WTC11 (cell line): ENCODE data around the gene MAPK14. TPM values are rescaled to one million over a fixed set of nuclear protein-coding genes. Genes with fewer than 3 reads are reported as not detected.
A peak's percentile ranks its signal among the peaks of the same experiment; 100 is the strongest.

Experiments
- ATAC-seq: fragments of 200-7000 bp; cut with Tn5 transposase; 2 replicates; pipeline ENCODE4 v1.10.0; 2021; ENCODE audit warnings: mild to moderate bottlenecking, moderate library complexity
- CTCF ChIA-PET: fragments of 300-600 bp; sonication (Branson Sonifier 250); formaldehyde crosslinking; loops from one replicate; lab custom pipeline; 2021; ENCODE audit warnings: antibody characterized with exemption; lab: Charles Lee
- POLR2A ChIA-PET: fragments of 350-600 bp; sonication (Branson Sonifier 250); formaldehyde crosslinking; loops from one replicate; lab custom pipeline; 2021; ENCODE audit warnings: antibody characterized with exemption; lab: Charles Lee
- DNase-seq: peaks from one replicate; pipeline ENCODE4 v3.0.0; 2021; ENCODE audit warnings: low spot score
- H3K27ac Mint-ChIP-seq: 2 replicates; pipeline ENCODE4 v1.8.0; 2021; ENCODE audit warnings: mixed read lengths
- H3K27me3 Mint-ChIP-seq: 2 replicates; pipeline ENCODE4 v1.8.0; 2021; ENCODE audit warnings: low read depth, mild to moderate bottlenecking, moderate library complexity, mixed read lengths
- H3K36me3 Mint-ChIP-seq: 2 replicates; pipeline ENCODE4 v1.8.0; 2021; ENCODE audit warnings: mixed read lengths
- H3K4me1 Mint-ChIP-seq: 2 replicates; pipeline ENCODE4 v1.8.0; 2022; ENCODE audit warnings: mixed read lengths
- H3K4me3 Mint-ChIP-seq: 2 replicates; pipeline ENCODE4 v1.8.0; 2021; ENCODE audit warnings: mild to moderate bottlenecking, moderate library complexity, mixed read lengths
- H3K9me3 Mint-ChIP-seq: 2 replicates; pipeline ENCODE4 v1.8.0; 2021; ENCODE audit warnings: mixed read lengths
- CDX4 ChIP-seq: fragments of 250-450 bp; sonication (Bioruptor Pico); IDR thresholded peaks from 2 replicates; pipeline ENCODE4 v1.9.0; 2021; ENCODE audit warnings: moderate library complexity, mild to moderate bottlenecking, inconsistent platforms, borderline replicate concordance
- ELF4 ChIP-seq: sonication (generic); formaldehyde crosslinking; IDR thresholded peaks from 2 replicates; pipeline ENCODE4 v1.8.1; 2022; ENCODE audit warnings: low read depth, mild to moderate bottlenecking, moderate library complexity, missing genetic modification reagents
- IRF1 ChIP-seq: sonication (generic); formaldehyde crosslinking; IDR thresholded peaks from 2 replicates; pipeline ENCODE4 v1.8.0; 2023; ENCODE audit warnings: missing genetic modification reagents
- IRF2 ChIP-seq: sonication (generic); formaldehyde crosslinking; IDR thresholded peaks from 2 replicates; pipeline ENCODE4 v1.8.0; 2022; ENCODE audit warnings: low read depth, missing genetic modification reagents, borderline replicate concordance
- JAZF1 ChIP-seq: fragments of 250-450 bp; sonication (Bioruptor Pico); IDR thresholded peaks from 2 replicates; pipeline ENCODE4 v1.9.0; 2021; ENCODE audit warnings: moderate library complexity, mild to moderate bottlenecking, inconsistent platforms
- JUN ChIP-seq: sonication (generic); formaldehyde crosslinking; IDR thresholded peaks from 2 replicates; pipeline ENCODE4 v1.8.0; 2023; ENCODE audit warnings: mild to moderate bottlenecking, missing genetic modification reagents
- NFE2L1 ChIP-seq: sonication (generic); formaldehyde crosslinking; IDR thresholded peaks from 2 replicates; pipeline ENCODE4 v1.8.1; 2023; ENCODE audit warnings: missing genetic modification reagents
- NR3C1 ChIP-seq: sonication (generic); formaldehyde crosslinking; conservative IDR thresholded peaks from 2 replicates; pipeline ENCODE4 v1.8.1; 2023; ENCODE audit warnings: low read depth, mild to moderate bottlenecking, missing genetic modification reagents
- USF2 ChIP-seq: sonication (generic); formaldehyde crosslinking; IDR thresholded peaks from 2 replicates; pipeline ENCODE4 v1.8.1; 2023; ENCODE audit warnings: mild to moderate bottlenecking, missing genetic modification reagents, moderate library complexity
- ZNF263 ChIP-seq: sonication (generic); formaldehyde crosslinking; IDR thresholded peaks from 2 replicates; pipeline ENCODE4 v1.8.1; 2022; ENCODE audit warnings: low read depth, mild to moderate bottlenecking, moderate library complexity, missing genetic modification reagents
- ZNF423 ChIP-seq: fragments of 250-450 bp; sonication (Bioruptor Pico); IDR thresholded peaks from 2 replicates; pipeline ENCODE4 v2.1.2; 2022; ENCODE audit warnings: mild to moderate bottlenecking, moderate library complexity
- total RNA-seq: library from RNA; stranded (reverse); gene quantifications from 3 replicates; pipeline ENCODE4 v1.2.3, GENCODE V29; 2021
- TF ChIP-seq, protein P1 (sequence below): sonication (generic); formaldehyde crosslinking; IDR thresholded peaks from 2 replicates; pipeline ENCODE4 v1.8.0; 2022; ENCODE audit warnings: mild to moderate bottlenecking, missing genetic modification reagents
- TF ChIP-seq, protein P2 (sequence below): sonication (generic); formaldehyde crosslinking; IDR thresholded peaks from 2 replicates; pipeline ENCODE4 v1.8.0; 2022; ENCODE audit warnings: missing genetic modification reagents
- TF ChIP-seq, protein P3 (sequence below): sonication (generic); formaldehyde crosslinking; conservative IDR thresholded peaks from 2 replicates; pipeline ENCODE4 v1.8.1; 2023; ENCODE audit warnings: mild to moderate bottlenecking, low read depth, missing genetic modification reagents, moderate library complexity

MAPK14 gene
- total RNA-seq, 1 experiment from 2014 or later: 34.0 TPM

- Mint-ChIP-seq H3K4me1 (peaks cover 23% of the 10 kb centered on the region), H3K4me3 (no peak overlapping the region), H3K36me3 (no peaks in the 10 kb centered on the region), H3K27me3 (no peaks in the 10 kb centered on the region; the same call in 1 of the 2 replicates), H3K9me3 (peaks cover 6% of the 10 kb centered on the region), H3K27ac (peak overlapping the region; percentile 63)
- CTCF ChIA-PET: interaction anchor here (0.6 to 2.1 kb wide), 27 partner anchors 9 to 404 kb away, joined by 3 to 42 read pairs (median 5); partner anchors contain the start of genes BRPF3, MAPK13 and PNPLA1
- TF ChIP-seq ZNF263 (CRISPR knock-in tag): no peak
- 0 out of 2 replicates have a peak, but pooled peaks have one; percentile 56 for TF ChIP-seq NFE2L1 (CRISPR knock-in tag)
- DNase-seq (no peak), ATAC-seq (peak; percentile 19)
- POLR2A ChIA-PET: interaction anchor here (1.0 kb wide), 1 partner anchor 9 kb away, joined by 3 read pairs; no protein-coding TSS in a partner anchor
Measured at GRCh38 chr6:36139991-36140710, 112.5 kb downstream of the MAPK14 start.

DNA sequence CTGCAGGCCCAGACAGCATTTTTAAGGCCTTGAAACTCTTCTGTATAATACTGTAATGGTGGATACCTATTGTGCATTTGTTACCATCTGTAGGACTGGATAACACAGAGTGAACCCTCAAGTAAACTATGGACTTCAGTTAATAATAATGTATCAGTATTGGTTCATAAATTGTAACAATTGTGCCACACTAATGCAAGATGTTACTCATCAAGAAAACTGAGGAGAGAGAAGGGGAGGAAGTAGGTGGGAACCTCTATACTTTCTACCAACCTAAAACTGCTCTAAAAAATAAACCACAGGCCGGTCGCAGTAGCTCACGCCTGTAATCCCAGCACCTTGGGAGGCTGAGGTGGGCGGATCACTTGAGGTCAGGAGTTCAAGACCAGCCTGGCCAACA lies 113.5 kb downstream of the MAPK14 start:
- H3K36me3 Mint-ChIP-seq: no peaks in the 10 kb centered on the region
- TF ChIP-seq IRF2 (CRISPR knock-in tag) (no peak), ZNF423 (CRISPR knock-in tag) (no peak), JUN (CRISPR knock-in tag) (no peak), IRF1 (CRISPR knock-in tag) (no peak), CDX4 (CRISPR knock-in tag) (no peak), JAZF1 (CRISPR knock-in tag) (no peak), USF2 (CRISPR knock-in tag) (no peak), ELF4 (no peak), NR3C1 (CRISPR knock-in tag) (no peak)
- TF ChIP-seq, protein P1, sequence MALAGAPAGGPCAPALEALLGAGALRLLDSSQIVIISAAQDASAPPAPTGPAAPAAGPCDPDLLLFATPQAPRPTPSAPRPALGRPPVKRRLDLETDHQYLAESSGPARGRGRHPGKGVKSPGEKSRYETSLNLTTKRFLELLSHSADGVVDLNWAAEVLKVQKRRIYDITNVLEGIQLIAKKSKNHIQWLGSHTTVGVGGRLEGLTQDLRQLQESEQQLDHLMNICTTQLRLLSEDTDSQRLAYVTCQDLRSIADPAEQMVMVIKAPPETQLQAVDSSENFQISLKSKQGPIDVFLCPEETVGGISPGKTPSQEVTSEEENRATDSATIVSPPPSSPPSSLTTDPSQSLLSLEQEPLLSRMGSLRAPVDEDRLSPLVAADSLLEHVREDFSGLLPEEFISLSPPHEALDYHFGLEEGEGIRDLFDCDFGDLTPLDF (CRISPR knock-in tag): no peak
- TF ChIP-seq, protein P2, sequence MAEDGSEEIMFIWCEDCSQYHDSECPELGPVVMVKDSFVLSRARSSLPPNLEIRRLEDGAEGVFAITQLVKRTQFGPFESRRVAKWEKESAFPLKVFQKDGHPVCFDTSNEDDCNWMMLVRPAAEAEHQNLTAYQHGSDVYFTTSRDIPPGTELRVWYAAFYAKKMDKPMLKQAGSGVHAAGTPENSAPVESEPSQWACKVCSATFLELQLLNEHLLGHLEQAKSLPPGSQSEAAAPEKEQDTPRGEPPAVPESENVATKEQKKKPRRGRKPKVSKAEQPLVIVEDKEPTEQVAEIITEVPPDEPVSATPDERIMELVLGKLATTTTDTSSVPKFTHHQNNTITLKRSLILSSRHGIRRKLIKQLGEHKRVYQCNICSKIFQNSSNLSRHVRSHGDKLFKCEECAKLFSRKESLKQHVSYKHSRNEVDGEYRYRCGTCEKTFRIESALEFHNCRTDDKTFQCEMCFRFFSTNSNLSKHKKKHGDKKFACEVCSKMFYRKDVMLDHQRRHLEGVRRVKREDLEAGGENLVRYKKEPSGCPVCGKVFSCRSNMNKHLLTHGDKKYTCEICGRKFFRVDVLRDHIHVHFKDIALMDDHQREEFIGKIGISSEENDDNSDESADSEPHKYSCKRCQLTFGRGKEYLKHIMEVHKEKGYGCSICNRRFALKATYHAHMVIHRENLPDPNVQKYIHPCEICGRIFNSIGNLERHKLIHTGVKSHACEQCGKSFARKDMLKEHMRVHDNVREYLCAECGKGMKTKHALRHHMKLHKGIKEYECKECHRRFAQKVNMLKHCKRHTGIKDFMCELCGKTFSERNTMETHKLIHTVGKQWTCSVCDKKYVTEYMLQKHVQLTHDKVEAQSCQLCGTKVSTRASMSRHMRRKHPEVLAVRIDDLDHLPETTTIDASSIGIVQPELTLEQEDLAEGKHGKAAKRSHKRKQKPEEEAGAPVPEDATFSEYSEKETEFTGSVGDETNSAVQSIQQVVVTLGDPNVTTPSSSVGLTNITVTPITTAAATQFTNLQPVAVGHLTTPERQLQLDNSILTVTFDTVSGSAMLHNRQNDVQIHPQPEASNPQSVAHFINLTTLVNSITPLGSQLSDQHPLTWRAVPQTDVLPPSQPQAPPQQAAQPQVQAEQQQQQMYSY (CRISPR knock-in tag): no peak
- TF ChIP-seq, protein P3, sequence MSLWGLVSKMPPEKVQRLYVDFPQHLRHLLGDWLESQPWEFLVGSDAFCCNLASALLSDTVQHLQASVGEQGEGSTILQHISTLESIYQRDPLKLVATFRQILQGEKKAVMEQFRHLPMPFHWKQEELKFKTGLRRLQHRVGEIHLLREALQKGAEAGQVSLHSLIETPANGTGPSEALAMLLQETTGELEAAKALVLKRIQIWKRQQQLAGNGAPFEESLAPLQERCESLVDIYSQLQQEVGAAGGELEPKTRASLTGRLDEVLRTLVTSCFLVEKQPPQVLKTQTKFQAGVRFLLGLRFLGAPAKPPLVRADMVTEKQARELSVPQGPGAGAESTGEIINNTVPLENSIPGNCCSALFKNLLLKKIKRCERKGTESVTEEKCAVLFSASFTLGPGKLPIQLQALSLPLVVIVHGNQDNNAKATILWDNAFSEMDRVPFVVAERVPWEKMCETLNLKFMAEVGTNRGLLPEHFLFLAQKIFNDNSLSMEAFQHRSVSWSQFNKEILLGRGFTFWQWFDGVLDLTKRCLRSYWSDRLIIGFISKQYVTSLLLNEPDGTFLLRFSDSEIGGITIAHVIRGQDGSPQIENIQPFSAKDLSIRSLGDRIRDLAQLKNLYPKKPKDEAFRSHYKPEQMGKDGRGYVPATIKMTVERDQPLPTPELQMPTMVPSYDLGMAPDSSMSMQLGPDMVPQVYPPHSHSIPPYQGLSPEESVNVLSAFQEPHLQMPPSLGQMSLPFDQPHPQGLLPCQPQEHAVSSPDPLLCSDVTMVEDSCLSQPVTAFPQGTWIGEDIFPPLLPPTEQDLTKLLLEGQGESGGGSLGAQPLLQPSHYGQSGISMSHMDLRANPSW (CRISPR knock-in tag): no peak
- TF ChIP-seq, all 79 proteins: peak for 0
- Mint-ChIP-seq H3K27me3 (no peaks in the 10 kb centered on the region; the same call in 1 of the 2 replicates), H3K4me3 (no peak overlapping the region), H3K27ac (no peak overlapping the region), H3K4me1 (peaks cover 23% of the 10 kb centered on the region), H3K9me3 (peaks cover 6% of the 10 kb centered on the region)
- CTCF ChIA-PET: no interaction called here
- ATAC-seq (no peak), DNase-seq (no peak)
- POLR2A ChIA-PET: no interaction called here
